GM20431 (cell line): ENCODE results near the gene MAML1.

Source experiments
- in situ Hi-C: fragments of 300-500 bp; cut with MseI, MboI; formaldehyde crosslinking; loops from one replicate; pipeline ENCODE4 v1.15.0; 2020; ENCODE audit warnings: low sequenced_read_pairs; ENCODE audit not compliant: unreplicated experiment

Gene MAML1

GRCh38 chr5:179766021-179766725 is 33.6 kb downstream of the MAML1 start:
- in situ Hi-C loops: no loop called here

GRCh38 chr5:179766726-179767455 is 34.3 kb downstream of the MAML1 start:
- in situ Hi-C loops: no loop called here

GRCh38 chr5:179767496-179768100 is 35.0 kb downstream of the MAML1 start:
- in situ Hi-C loops: no loop called here

GRCh38 chr5:179768326-179769085 is 35.9 kb downstream of the MAML1 start:
- in situ Hi-C loops: no loop called here

GRCh38 chr5:179769271-179769670 is 36.6 kb downstream of the MAML1 start:
- in situ Hi-C loops: no loop called here

GRCh38 chr5:179769796-179770195 is 37.2 kb downstream of the MAML1 start:
- in situ Hi-C loops: no loop called here

- in situ Hi-C loops: no loop called here
Observed at GRCh38 chr5:179771311-179771895, 38.8 kb downstream of the MAML1 start.

GRCh38 chr5:179772351-179772750 is 39.7 kb downstream of the MAML1 start:
- in situ Hi-C loops: no loop called here

- in situ Hi-C loops: no loop called here
Observed at GRCh38 chr5:179773686-179774040, 41.0 kb downstream of the MAML1 start.

GRCh38 chr5:179774442-179774841 is 41.8 kb downstream of the MAML1 start:
- in situ Hi-C loops: no loop called here

- in situ Hi-C loops: no loop called here
Observed at GRCh38 chr5:179776411-179776938, 43.9 kb downstream of the MAML1 start.

GRCh38 chr5:179777456-179777855 is 44.8 kb downstream of the MAML1 start:
- in situ Hi-C loops: no loop called here

- in situ Hi-C loops: no loop called here
Observed at GRCh38 chr5:179777909-179778308, 45.3 kb downstream of the MAML1 start.

- in situ Hi-C loops: no loop called here
Observed at GRCh38 chr5:179778591-179778990, 46.0 kb downstream of the MAML1 start.

- in situ Hi-C loops: no loop called here
Observed at GRCh38 chr5:179779826-179780225, 47.2 kb downstream of the MAML1 start.

- in situ Hi-C loops: no loop called here
Observed at GRCh38 chr5:179780362-179780761, 47.7 kb downstream of the MAML1 start.

- in situ Hi-C loops: no loop called here
Observed at GRCh38 chr5:179781846-179782245, 49.2 kb downstream of the MAML1 start.

- in situ Hi-C loops: no loop called here
Observed at GRCh38 chr5:179783128-179783527, 50.5 kb downstream of the MAML1 start.

- in situ Hi-C loops: no loop called here
Observed at GRCh38 chr5:179786861-179787260, 54.2 kb downstream of the MAML1 start.
